Activated naive CD8-positive, alpha-beta T cell treated with anti-CD3 and anti-CD28 coated beads for 36 hours (primary cell): Measurements from ENCODE around the gene LRFN2. TPM values are rescaled to one million over a fixed set of nuclear protein-coding genes. Genes with fewer than 3 reads are reported as not detected.

ENCODE experiments used
- DNase-seq: peaks from one replicate; pipeline ENCODE4 v3.0.0; 2021
- H3K27ac Mint-ChIP-seq: one replicate; pipeline ENCODE4 v1.8.0; 2022; ENCODE audit warnings: mild to moderate bottlenecking, moderate library complexity, mixed read lengths
- H3K27me3 Mint-ChIP-seq: one replicate; pipeline ENCODE4 v1.8.0; 2022; ENCODE audit warnings: mild to moderate bottlenecking, mixed read lengths
- H3K36me3 Mint-ChIP-seq: one replicate; pipeline ENCODE4 v1.8.0; 2021; ENCODE audit warnings: mild to moderate bottlenecking, mixed read lengths
- H3K4me1 Mint-ChIP-seq: one replicate; pipeline ENCODE4 v1.8.0; 2021; ENCODE audit warnings: mixed read lengths
- H3K4me3 Mint-ChIP-seq: one replicate; pipeline ENCODE4 v1.8.0; 2022; ENCODE audit warnings: mild to moderate bottlenecking, moderate library complexity, mixed read lengths
- H3K9me3 Mint-ChIP-seq: one replicate; pipeline ENCODE4 v1.8.0; 2022; ENCODE audit warnings: mixed read lengths
- total RNA-seq, 2 experiments: library from RNA; stranded (reverse); gene quantifications; one replicate each; pipeline ENCODE4 v1.2.3, GENCODE V29; 2021

LRFN2 gene
- total RNA-seq, 2 experiments from 2014 or later = not detected

GRCh38 chr6:40394381-40394780 lies 192.8 kb downstream of the LRFN2 start:
- Mint-ChIP-seq H3K36me3 (no peaks in the 10 kb centered on the region), H3K27me3 (peaks cover 10% of the 10 kb centered on the region), H3K4me1 (peaks cover 13% of the 10 kb centered on the region)

GRCh38 chr6:40393641-40394040 lies 193.5 kb downstream of the LRFN2 start:
- H3K4me3 Mint-ChIP-seq = no peak overlapping the region
- peaks cover 19% of the 10 kb centered on the region for H3K4me1 Mint-ChIP-seq
- H3K36me3 Mint-ChIP-seq = no peaks in the 10 kb centered on the region
- DNase-seq = no peak
- H3K27me3 Mint-ChIP-seq = peaks cover 11% of the 10 kb centered on the region
- no peak overlapping the region for H3K27ac Mint-ChIP-seq
- no peaks in the 10 kb centered on the region for H3K9me3 Mint-ChIP-seq

More at GRCh38 chr6:40394381-40394780, 192.8 kb downstream of the LRFN2 start:
- Mint-ChIP-seq H3K27ac (no peak overlapping the region), H3K9me3 (no peaks in the 10 kb centered on the region), H3K4me3 (no peak overlapping the region)
- no peak for DNase-seq

DNA sequence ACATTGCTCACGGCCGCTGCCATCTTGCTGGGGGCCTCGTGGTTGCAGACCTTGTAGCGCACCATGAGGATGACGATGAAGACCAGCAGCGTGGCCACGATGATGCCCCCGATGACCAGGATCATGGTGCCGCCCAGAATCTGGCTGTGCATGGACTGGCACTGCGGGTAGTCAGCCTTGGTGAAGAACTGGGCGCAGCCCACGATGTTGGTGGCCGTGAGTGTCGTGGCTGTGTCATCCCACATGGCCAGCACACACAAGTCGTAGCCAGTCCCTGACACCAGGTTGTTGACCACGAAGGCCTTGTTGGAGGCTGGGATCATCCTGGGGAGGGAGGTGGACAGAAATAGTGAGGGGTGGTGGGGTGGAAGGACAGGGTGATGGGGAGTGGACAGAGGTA lies 194.6 kb downstream of the LRFN2 start:
- Mint-ChIP-seq H3K9me3 (no peaks in the 10 kb centered on the region), H3K27me3 (peaks cover 11% of the 10 kb centered on the region), H3K4me1 (peaks cover 21% of the 10 kb centered on the region), H3K27ac (no peak overlapping the region), H3K4me3 (no peak overlapping the region), H3K36me3 (no peaks in the 10 kb centered on the region)
- no peak for DNase-seq

DNA sequence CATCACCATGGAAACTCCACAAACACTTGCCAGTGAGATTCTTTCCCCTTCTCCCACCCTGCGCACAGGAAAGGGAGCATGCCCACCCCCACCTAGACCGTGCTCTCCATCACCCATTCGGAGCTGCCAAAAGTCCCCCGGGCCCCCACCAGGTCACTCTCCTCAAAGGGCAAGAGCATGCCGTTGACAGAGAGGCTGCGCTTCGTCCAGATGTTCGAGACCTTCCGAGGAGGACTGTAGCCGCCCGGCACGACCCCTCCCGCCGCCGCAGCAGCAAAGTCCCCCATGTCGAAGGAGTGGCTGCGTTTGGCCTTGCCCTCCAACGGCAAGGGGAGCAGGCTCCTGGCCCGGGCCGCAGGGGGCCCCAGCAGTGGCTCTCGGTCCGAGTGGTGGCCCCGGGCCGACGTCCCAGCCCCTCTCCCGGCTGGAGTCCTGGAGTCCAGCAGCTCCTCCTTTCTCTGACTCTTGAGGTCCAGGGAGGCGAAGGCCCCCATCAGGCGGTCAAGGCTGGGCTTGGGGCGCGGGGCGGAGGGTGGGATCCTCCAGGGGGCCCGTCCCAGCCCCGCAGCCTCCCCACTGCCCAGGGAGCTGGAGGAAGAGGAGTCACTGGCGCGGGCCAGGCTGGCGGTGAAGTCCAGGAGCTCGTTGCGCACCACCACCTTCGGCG lies 195.2 kb downstream of the LRFN2 start:
- no peaks in the 10 kb centered on the region for H3K9me3 Mint-ChIP-seq
- no peaks in the 10 kb centered on the region for H3K36me3 Mint-ChIP-seq
- H3K4me1 Mint-ChIP-seq = peaks cover 21% of the 10 kb centered on the region
- DNase-seq = no peak
- H3K27ac Mint-ChIP-seq = no peak overlapping the region
- peaks cover 11% of the 10 kb centered on the region for H3K27me3 Mint-ChIP-seq
- no peak overlapping the region for H3K4me3 Mint-ChIP-seq

- Mint-ChIP-seq H3K4me1 (peaks cover 21% of the 10 kb centered on the region), H3K27me3 (peaks cover 14% of the 10 kb centered on the region), H3K27ac (no peak overlapping the region), H3K4me3 (no peak overlapping the region), H3K36me3 (no peaks in the 10 kb centered on the region), H3K9me3 (no peaks in the 10 kb centered on the region)
- no peak for DNase-seq
Observed at GRCh38 chr6:40391086-40391485, 196.1 kb downstream of the LRFN2 start.

- no peak overlapping the region for H3K27ac Mint-ChIP-seq
- peaks cover 15% of the 10 kb centered on the region for H3K27me3 Mint-ChIP-seq
- no peaks in the 10 kb centered on the region for H3K9me3 Mint-ChIP-seq
- no peak for DNase-seq
- H3K4me1 Mint-ChIP-seq = peaks cover 21% of the 10 kb centered on the region
- H3K4me3 Mint-ChIP-seq = no peak overlapping the region
- no peaks in the 10 kb centered on the region for H3K36me3 Mint-ChIP-seq
Observed at GRCh38 chr6:40390144-40390800, 196.9 kb downstream of the LRFN2 start.

DNA sequence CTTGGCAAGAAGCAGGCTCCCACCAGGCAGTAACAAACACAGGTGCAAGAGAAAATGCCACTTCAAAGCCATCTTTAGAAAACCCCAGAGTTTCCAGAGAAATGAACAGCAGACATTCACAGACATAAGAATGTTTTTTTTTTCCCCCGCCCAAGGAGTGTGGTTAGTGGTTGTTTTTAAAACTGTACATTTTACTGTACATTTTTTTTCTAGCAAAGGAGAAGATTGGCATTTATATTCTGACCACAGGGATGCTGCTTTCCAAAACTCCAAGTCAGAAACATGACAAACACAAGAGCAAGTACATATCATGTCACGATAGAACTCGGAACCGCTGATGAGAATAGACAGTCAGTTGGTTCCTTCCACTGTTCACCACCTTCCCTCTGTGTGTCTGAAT lies 197.9 kb downstream of the LRFN2 start:
- no peak for DNase-seq
- Mint-ChIP-seq H3K4me1 (peaks cover 21% of the 10 kb centered on the region), H3K9me3 (no peaks in the 10 kb centered on the region)

DNA sequence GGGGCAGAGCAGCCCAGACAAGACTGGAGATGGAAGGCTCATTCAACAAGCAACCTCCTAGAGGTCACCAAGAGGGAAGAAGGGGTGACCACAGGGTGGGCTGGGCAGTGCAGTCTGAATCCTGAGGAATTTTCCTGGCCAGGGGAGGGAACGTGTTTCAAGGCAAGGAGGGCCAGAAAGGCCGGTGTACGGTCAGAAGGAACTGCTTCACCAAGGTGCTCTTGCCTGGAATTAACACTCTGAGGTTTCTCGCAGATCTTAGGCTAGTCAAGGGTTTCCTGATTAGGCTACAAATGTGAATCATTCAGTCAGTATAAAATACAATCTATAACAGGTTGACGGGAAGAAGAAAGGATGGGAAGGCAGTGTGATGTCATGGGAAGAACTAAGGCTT lies 199.3 kb downstream of the LRFN2 start:
- Mint-ChIP-seq H3K9me3 (no peaks in the 10 kb centered on the region), H3K36me3 (no peaks in the 10 kb centered on the region), H3K4me3 (no peak overlapping the region), H3K27me3 (peaks cover 15% of the 10 kb centered on the region), H3K27ac (no peak overlapping the region), H3K4me1 (peaks cover 21% of the 10 kb centered on the region)
- no peak for DNase-seq

More for the DNA sequence above, 197.9 kb downstream of the LRFN2 start:
- Mint-ChIP-seq H3K27me3 (peaks cover 15% of the 10 kb centered on the region), H3K4me3 (no peak overlapping the region), H3K36me3 (no peaks in the 10 kb centered on the region), H3K27ac (no peak overlapping the region)

DNA sequence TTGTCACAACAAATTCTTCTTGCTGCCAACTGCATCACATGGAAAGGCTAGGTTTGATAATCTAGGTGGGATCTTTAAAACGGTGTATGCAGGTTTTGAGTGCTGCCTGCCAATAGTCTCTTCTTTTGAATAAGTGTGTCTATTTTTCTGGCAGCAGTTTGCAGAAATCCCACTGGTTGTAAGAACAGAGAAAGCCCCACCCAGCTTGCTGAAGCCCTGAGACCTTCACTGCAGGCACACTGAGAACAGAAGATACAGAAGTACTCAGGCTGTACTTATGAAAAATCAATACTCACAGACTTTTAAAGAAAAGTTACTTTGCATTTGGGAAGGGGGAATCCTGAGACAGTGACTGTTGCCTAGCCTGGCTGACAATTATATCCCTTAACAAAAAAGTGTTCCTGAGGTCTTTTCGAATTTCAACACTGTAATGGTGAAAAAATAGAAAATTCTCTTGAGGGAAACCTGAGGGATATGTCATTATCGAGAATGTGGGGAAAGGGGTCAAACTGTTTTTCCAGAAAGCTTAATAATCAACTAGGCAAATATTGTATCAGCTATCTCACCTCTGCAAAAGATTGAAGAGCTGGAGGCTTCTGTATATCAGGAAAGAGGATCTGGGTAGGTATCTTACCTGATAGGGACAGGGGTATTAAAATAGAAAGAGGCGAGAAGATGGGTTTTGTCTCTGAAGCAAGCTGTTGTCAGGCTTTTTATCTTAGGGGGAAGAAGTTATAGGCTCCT lies 199.9 kb downstream of the LRFN2 start:
- Mint-ChIP-seq H3K36me3 (no peaks in the 10 kb centered on the region), H3K27ac (no peak overlapping the region), H3K27me3 (peaks cover 15% of the 10 kb centered on the region), H3K9me3 (no peaks in the 10 kb centered on the region), H3K4me3 (no peak overlapping the region), H3K4me1 (peaks cover 21% of the 10 kb centered on the region)
- no peak for DNase-seq

DNA sequence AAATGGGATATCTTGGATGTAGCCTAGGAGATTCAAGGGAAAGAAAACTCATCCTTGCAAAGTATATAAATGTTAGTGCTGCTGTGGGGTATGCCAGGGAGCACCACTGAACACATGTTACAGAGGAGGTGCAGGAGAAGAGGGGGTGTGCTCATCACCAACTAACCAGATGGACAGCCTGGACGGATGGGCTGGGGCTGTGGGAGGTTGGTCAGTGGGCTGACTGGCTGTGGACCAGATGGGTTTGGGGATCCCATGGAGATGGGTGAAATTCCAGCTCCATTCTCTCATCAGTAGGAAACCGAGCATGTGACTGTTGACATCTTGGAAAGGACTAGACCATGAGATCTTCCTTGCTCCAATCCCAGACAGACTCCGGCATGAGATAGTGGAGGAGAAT lies 201.0 kb downstream of the LRFN2 start:
- no peak overlapping the region for H3K4me3 Mint-ChIP-seq
- no peak overlapping the region for H3K27ac Mint-ChIP-seq
- H3K27me3 Mint-ChIP-seq = peaks cover 15% of the 10 kb centered on the region
- H3K4me1 Mint-ChIP-seq = peaks cover 21% of the 10 kb centered on the region
- no peaks in the 10 kb centered on the region for H3K36me3 Mint-ChIP-seq
- no peaks in the 10 kb centered on the region for H3K9me3 Mint-ChIP-seq
- DNase-seq = no peak

GRCh38 chr6:40383348-40384115 lies 203.6 kb downstream of the LRFN2 start:
- H3K36me3 Mint-ChIP-seq = no peaks in the 10 kb centered on the region
- H3K4me3 Mint-ChIP-seq = no peak overlapping the region

GRCh38 chr6:40380271-40380670 lies 206.9 kb downstream of the LRFN2 start:
- no peaks in the 10 kb centered on the region for H3K9me3 Mint-ChIP-seq
- no peaks in the 10 kb centered on the region for H3K4me1 Mint-ChIP-seq
- H3K27me3 Mint-ChIP-seq = no peaks in the 10 kb centered on the region
- no peak overlapping the region for H3K4me3 Mint-ChIP-seq
- no peaks in the 10 kb centered on the region for H3K36me3 Mint-ChIP-seq
- no peak overlapping the region for H3K27ac Mint-ChIP-seq
- no peak for DNase-seq

More at GRCh38 chr6:40383348-40384115, 203.6 kb downstream of the LRFN2 start:
- peaks cover 3% of the 10 kb centered on the region for H3K4me1 Mint-ChIP-seq
- peaks cover 4% of the 10 kb centered on the region for H3K27me3 Mint-ChIP-seq
- H3K9me3 Mint-ChIP-seq = no peaks in the 10 kb centered on the region
- no peak for DNase-seq
- H3K27ac Mint-ChIP-seq = no peak overlapping the region

DNA sequence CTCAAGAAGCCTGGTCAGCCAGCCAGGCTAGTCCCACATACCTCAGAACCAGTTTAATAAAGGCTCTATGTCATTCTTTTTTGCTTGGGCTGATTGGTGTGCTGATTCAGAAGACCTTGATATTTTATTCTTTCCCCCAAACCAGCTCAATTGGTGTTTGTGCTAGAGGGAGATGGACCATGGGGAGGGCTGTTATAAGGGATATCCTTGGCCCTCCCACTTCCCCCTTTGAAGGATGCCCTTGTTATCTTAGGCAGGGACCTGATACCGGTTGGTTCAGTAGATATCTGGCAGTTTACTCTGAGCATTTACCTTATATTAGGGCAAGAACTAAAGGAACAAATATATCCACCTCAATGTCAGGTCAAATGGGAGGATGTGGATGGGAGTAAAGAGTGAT lies 207.4 kb downstream of the LRFN2 start:
- DNase-seq = no peak
- Mint-ChIP-seq H3K27ac (no peak overlapping the region), H3K36me3 (no peaks in the 10 kb centered on the region), H3K4me3 (no peak overlapping the region), H3K9me3 (no peaks in the 10 kb centered on the region), H3K4me1 (no peaks in the 10 kb centered on the region), H3K27me3 (no peaks in the 10 kb centered on the region)

DNA sequence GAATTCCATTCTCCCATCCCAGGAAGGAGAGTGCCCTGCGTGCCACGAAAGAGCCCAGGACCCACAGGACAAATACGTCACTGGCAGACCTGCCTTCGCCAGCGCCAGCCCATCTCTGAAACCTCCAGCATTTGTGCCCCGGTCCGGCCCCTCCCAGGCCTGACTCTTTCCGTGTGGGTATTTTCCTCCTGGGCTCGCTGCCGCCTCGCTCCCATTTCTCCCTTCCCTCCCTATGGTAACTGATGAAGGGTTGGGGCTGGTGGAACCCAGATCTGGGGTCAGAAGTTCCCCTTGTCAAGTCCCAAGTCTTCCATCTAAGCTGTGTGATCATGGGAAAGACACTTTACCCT lies 208.5 kb downstream of the LRFN2 start:
- no peaks in the 10 kb centered on the region for H3K36me3 Mint-ChIP-seq
- no peaks in the 10 kb centered on the region for H3K9me3 Mint-ChIP-seq
- no peak overlapping the region for H3K27ac Mint-ChIP-seq
- H3K27me3 Mint-ChIP-seq = no peaks in the 10 kb centered on the region
- H3K4me3 Mint-ChIP-seq = no peak overlapping the region
- H3K4me1 Mint-ChIP-seq = no peaks in the 10 kb centered on the region
- DNase-seq = no peak
